B cell (primary cell): ENCODE data around the gene ARHGAP26.

Experiments
- CTCF ChIP-seq: fragments of 200-600 bp; IDR thresholded peaks from one replicate; pipeline ENCODE4 v1.8.0; 2022; ENCODE audit warnings: antibody characterized with exemption, mild to moderate bottlenecking
- EZH2 ChIP-seq: IDR thresholded peaks from 2 replicates; pipeline ENCODE4 v1.6.1; 2012; ENCODE audit warnings: borderline replicate concordance, low read depth, mild to moderate bottlenecking, moderate library complexity, low read length; ENCODE audit not compliant: insufficient read depth, poor library complexity, severe bottlenecking

GRCh38 chr5:143152445-143152844 is 382.3 kb downstream of the ARHGAP26 start:
- no peak for TF ChIP-seq CTCF
- TF ChIP-seq EZH2, result no peak
